ENCODE results near the gene CHST6. TPM values are rescaled to one million over a fixed set of nuclear protein-coding genes. Genes with fewer than 3 reads are reported as not detected.
A peak's percentile ranks its signal among the peaks of the same experiment; 100 is the strongest.
"Not testable (repeated sequence)": the region's sequence is repeated elsewhere in the genome, so short reads cannot be mapped to it uniquely, and the experiment has no call there.

Gene CHST6
- total RNA-seq, 1 donor, result under 0.01 TPM

DNA sequence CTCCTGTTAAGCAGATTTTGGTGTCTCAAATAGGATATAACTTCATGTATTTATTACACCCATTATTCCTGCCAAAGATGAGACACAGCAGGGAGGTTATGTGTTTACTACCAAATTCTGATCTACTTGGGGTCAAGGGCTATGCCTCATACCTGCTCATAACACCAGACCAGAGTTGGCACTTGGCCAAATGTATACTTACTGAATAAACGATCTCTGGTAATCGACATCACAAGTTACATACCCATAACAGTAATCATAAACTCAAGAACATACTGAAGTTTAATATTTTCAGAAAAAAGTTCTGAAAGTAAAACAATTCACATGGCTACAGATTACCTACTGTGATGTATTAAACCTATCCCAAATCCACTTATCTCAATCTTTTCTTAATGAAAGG, 33.7 kb downstream of the CHST6 start:
- H3K4me3 ChIP-seq (ENCODE audit: low read depth, low read length), result no peak overlapping the region
- TF ChIP-seq, protein P1, sequence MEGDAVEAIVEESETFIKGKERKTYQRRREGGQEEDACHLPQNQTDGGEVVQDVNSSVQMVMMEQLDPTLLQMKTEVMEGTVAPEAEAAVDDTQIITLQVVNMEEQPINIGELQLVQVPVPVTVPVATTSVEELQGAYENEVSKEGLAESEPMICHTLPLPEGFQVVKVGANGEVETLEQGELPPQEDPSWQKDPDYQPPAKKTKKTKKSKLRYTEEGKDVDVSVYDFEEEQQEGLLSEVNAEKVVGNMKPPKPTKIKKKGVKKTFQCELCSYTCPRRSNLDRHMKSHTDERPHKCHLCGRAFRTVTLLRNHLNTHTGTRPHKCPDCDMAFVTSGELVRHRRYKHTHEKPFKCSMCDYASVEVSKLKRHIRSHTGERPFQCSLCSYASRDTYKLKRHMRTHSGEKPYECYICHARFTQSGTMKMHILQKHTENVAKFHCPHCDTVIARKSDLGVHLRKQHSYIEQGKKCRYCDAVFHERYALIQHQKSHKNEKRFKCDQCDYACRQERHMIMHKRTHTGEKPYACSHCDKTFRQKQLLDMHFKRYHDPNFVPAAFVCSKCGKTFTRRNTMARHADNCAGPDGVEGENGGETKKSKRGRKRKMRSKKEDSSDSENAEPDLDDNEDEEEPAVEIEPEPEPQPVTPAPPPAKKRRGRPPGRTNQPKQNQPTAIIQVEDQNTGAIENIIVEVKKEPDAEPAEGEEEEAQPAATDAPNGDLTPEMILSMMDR (IDR thresholded peaks at IDR 0.05; ENCODE audit: insufficient read depth, low read depth, low read length), result no peak
- no peak for DNase-seq (ENCODE audit: low read depth)

DNA sequence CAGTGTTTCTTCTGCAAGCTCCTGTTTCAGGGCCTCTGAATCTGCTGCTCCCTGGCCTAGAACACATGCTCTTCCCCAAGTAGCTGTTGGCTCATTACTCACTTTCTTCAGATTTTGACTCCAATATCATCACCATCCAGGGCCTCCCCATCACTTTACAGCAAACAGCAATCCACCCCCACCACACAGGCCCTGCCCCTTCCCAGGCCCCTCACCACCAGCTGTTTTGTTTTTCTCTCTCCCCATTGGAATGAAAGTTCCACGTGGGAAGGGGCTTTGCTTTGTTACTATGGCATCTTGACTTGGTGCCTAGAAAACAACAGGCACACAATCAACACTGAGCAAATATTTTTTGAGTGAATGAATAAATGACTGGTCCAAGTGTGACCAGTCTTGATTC, 34.8 kb downstream of the CHST6 start:
- DNase-seq (ENCODE audit: low read depth), result peak; percentile 21
- TF ChIP-seq, protein P1 (IDR thresholded peaks at IDR 0.05; ENCODE audit: insufficient read depth, low read depth, low read length), result no peak
- H3K4me3 ChIP-seq (ENCODE audit: low read depth, low read length), result no peak overlapping the region

DNA sequence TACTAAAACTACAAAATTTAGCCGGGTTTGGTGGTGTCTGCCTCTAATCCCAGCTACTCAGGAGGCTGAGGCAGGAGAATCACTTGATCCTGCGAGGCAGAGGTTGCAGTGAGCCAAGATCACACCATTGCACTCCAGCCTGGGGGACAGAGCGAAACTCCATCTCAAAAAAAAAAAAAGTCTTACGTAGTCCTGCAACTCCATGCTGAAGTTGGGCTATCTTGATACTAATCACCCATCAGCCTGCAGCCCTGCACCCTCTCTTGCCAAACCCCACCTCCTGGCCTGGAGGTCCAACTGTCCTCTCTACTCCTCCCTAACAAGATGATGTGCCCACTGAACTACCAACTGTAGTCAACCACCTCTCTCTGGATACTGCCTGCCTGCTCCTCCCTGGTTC, 35.5 kb downstream of the CHST6 start:
- TF ChIP-seq, protein P1 (IDR thresholded peaks at IDR 0.05; ENCODE audit: insufficient read depth, low read depth, low read length), result no peak
- no peak overlapping the region for H3K4me3 ChIP-seq (ENCODE audit: low read depth, low read length)
- no peak for DNase-seq (ENCODE audit: low read depth)

DNA sequence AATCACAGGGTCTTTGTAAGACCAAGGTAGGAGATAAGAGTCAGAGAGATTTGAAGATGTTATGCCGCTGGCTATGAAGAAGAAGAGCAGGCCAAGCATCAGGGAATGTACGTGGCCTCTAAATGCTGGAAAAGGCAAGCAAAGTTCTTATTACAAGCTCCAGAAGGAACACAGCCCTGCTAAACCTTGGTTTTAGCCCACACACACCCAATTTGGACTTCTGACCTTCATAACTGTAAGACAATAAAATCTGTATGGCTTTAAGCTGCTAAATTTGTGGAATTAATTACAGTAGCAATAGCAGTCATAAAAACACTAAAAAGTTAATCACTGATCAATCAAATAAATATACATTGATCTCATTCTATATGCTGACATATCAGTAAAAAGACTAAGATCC, 36.8 kb downstream of the CHST6 start:
- H3K4me3 ChIP-seq (ENCODE audit: low read depth, low read length), result no peak overlapping the region
- DNase-seq (ENCODE audit: low read depth), result no peak
- TF ChIP-seq, protein P1 (IDR thresholded peaks at IDR 0.05; ENCODE audit: insufficient read depth, low read depth, low read length), result no peak

DNA sequence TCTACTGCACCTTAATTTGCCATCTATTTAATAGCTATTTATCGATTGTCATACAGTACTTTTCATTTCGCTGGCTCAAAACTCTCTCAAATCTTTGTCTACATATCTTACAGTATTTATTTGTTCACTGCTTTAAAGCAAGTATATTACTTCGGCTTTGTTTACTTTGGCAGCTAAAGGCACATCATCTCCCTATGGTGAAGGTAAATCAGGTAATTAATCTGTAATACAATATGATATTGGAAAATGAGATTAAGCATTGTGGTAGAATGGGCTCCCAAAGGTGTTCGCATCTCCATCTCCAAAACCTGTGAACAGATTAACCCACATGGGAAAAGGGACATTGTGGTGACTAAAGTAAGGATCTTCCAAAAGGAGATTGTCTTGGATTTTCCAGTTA, 37.2 kb downstream of the CHST6 start:
- TF ChIP-seq, protein P1 (IDR thresholded peaks at IDR 0.05; ENCODE audit: insufficient read depth, low read depth, low read length), result no peak
- H3K4me3 ChIP-seq (ENCODE audit: low read depth, low read length), result no peak overlapping the region
- DNase-seq (ENCODE audit: low read depth), result no peak

DNA sequence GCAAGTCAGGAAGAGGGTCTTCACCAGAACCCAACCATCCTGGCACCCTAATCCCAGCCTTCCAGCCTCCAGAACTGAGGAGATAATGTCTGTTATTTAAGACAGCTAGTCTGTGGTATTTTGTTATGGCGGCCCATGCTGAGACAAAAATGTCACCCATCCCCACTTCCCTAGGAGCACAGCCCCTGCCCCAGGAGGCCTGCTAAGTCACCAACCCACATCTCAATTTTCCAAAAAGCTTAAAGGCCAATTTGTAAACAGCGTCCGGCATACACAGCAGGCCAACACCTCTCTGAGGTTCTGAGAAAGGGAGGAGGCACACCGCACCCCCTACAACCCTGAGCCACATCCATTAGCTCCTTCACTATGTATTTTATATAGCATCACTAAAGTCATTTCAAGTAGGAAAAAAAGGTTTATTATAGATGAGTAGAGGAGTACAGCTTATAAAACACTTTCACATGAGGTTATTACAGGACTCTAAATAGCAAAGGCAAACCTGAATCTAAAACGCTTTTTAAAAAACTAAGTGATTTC, 37.7 kb downstream of the CHST6 start:
- DNase-seq (ENCODE audit: low read depth), result no peak
- TF ChIP-seq, protein P1 (IDR thresholded peaks at IDR 0.05; ENCODE audit: insufficient read depth, low read depth, low read length), result no peak
- H3K4me3 ChIP-seq (ENCODE audit: low read depth, low read length), result no peak overlapping the region

DNA sequence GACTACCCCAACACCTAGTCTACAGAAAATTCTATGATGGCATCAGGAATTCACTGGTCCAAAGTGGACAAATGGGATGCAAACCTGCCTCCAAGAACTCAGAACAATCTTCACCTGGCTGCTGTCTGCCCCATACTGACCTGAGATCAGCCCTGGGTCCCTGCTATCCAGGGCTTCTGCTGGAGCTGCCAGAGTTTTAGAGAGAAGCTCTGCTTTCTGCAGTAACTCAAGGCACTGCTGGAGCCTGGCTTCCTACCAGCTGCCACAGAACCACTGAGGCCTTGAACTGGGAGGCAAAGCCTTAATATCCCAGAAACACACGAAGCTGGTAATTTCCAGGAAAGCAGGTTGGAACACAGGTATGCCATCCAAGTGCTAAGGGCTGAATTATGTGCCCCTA, 38.3 kb downstream of the CHST6 start:
- TF ChIP-seq, protein P1 (IDR thresholded peaks at IDR 0.05; ENCODE audit: insufficient read depth, low read depth, low read length), result no peak
- DNase-seq (ENCODE audit: low read depth), result no peak
- no peak overlapping the region for H3K4me3 ChIP-seq (ENCODE audit: low read depth, low read length)

DNA sequence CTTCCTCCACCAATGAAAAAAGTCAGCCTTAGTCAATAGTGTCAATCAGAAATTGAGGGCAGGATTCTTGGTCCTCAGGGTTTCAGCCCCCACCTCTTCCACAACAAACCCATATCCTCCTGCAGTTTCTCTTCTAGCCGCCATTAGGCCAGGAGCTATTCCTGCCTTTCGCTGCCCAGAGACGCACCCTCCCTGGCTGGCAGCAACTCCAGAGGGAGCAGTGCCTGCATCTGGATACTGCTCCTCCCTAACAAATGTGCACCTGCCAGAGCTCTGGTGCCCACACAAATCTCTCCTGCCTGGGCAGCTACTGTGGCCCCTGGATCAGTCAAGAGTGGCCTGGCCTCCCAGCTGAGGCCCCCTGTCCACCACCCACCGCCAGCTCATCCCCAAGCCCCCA, 38.8 kb downstream of the CHST6 start:
- not testable (repeated sequence) for H3K4me3 ChIP-seq (ENCODE audit: low read depth, low read length); DNase-seq (ENCODE audit: low read depth)
